Stimulated activated CD4-positive, alpha-beta T cell treated with anti-CD3 and anti-CD28 coated beads, Interleukin-12 subunit alpha, Interleukin-12 subunit beta, amount 100 ng/mL, for 48 hours (primary cell): ENCODE data around the gene C19orf53.
"Not testable (repeated sequence)": the region's sequence is repeated elsewhere in the genome, so short reads cannot be mapped to it uniquely, and the experiment has no call there.

ENCODE experiments used
- DNase-seq, 3 donors: peaks; one replicate each; pipeline ENCODE4 v3.0.0-alpha.2; 2020; ENCODE audit warnings: low read depth in 2 of 3, low spot score in 1 of 3

The C19orf53 gene

GRCh38 chr19:13763265-13763664 lies 11.0 kb upstream of the C19orf53 start:
- DNase-seq, result no peak

- DNase-seq, result peak in 2 of 3 donors; percentile 58
Observed at GRCh38 chr19:13764101-13764807, 10.0 kb upstream of the C19orf53 start, which contains the start of gene MRI1. TSS of gene MRI1 (plus strand) at chr19:13764522. CDS start at chr19:13764589, 67 bp downstream.

GRCh38 chr19:13764821-13765394 lies 9.3 kb upstream of the C19orf53 start:
- peak in 1 of 3 donors; percentile 35 for DNase-seq

GRCh38 chr19:13765395-13766094 lies 8.7 kb upstream of the C19orf53 start:
- no peak for DNase-seq

GRCh38 chr19:13766095-13766481 lies 8.2 kb upstream of the C19orf53 start:
- no peak for DNase-seq

GRCh38 chr19:13768510-13768909 lies 5.7 kb upstream of the C19orf53 start:
- no peak for DNase-seq

GRCh38 chr19:13770013-13770635 lies 4.1 kb upstream of the C19orf53 start:
- DNase-seq, result no peak

- no peak for DNase-seq
Observed at GRCh38 chr19:13778398-13778797, 4.1 kb downstream of the C19orf53 start.

GRCh38 chr19:13778847-13779246 lies 4.6 kb downstream of the C19orf53 start:
- no peak for DNase-seq

GRCh38 chr19:13779794-13780193 lies 5.5 kb downstream of the C19orf53 start:
- not testable (repeated sequence) for DNase-seq

GRCh38 chr19:13781547-13781946 lies 7.3 kb downstream of the C19orf53 start:
- DNase-seq, result no peak

- DNase-seq, result no peak
Observed at GRCh38 chr19:13782537-13782936, 8.3 kb downstream of the C19orf53 start.

- no peak for DNase-seq
Observed at GRCh38 chr19:13783565-13784500, 9.6 kb downstream of the C19orf53 start.

GRCh38 chr19:13784731-13785452 lies 10.6 kb downstream of the C19orf53 start:
- DNase-seq, result peak; percentile 49 to 69 (median 65)

- no peak for DNase-seq
Observed at GRCh38 chr19:13788991-13789390, 14.7 kb downstream of the C19orf53 start.

GRCh38 chr19:13790354-13790753 lies 16.1 kb downstream of the C19orf53 start:
- DNase-seq, result no peak

GRCh38 chr19:13793317-13793716 lies 19.1 kb downstream of the C19orf53 start:
- not testable (repeated sequence) for DNase-seq

- no peak for DNase-seq
Observed at GRCh38 chr19:13794398-13794756, 20.1 kb downstream of the C19orf53 start.

- peak; percentile 90 to 96 (median 95) for DNase-seq
Observed at GRCh38 chr19:13794757-13795589, 20.7 kb downstream of the C19orf53 start, which contains the start of gene ZSWIM4. TSS of gene ZSWIM4 (plus strand) at chr19:13795443. CDS start at chr19:13795649, 206 bp downstream.
